ENCODE results near the gene LUC7L3. TPM values are rescaled to one million over a fixed set of nuclear protein-coding genes. Genes with fewer than 3 reads are reported as not detected.

The LUC7L3 gene
- total RNA-seq, 4 donors from 2014 or later: 31.5 to 267 (median 42.6) TPM

DNA sequence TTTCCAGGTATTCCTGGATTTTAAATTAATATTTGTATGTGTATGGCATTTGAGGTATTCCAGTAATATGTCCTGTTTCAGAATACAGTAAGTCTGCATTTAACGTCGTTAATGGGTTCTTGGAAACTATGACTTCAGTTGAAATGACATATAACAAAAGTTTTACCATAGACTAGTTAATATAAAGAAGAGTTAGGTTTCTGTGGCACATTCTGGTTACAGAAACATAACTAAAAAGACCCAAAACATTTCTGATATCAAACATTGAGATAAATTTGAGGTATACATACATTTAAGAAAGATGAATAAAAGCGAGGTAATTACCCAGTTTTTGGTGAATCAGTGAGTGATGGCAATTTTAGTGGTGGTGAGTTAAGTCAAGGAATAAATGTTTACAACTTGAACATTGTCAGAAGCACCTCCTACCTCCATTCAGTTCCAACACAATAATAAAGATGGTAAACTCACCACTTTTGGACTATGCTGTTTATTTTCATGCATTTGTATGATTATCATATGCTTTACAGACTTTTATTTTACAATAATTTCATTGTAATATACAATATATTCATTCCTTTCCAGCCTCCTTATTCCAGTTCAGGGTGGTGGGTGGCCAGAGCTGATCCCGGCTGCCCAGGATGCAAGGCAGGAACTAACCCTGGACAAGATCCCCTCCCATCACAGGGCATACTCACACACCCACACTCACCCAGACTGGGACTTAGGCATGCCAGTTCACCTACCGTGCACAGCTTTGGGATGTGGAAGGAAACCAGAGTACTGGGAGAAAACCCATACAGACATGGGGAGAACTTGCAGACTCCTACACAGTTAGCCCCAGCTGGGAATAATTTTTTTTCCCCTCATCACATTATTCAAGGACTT lies 9.7 kb downstream of the LUC7L3 start:
- WGBS: 64% methylated on average over 5 of the region's 5 CpGs
- no peak for DNase-seq (ENCODE audit: low spot score in 2 of 2)
- Histone ChIP-seq H3K36me3 (no peaks in the 10 kb centered on the region), H3K9me3 (no peaks in the 10 kb centered on the region), H3K4me1 (peaks cover 74% of the 10 kb centered on the region), H3K27me3 (no peaks in the 10 kb centered on the region), H3K27ac (no peak overlapping the region), H3K4me3 (no peak overlapping the region)
- no peak for TF ChIP-seq POLR2AphosphoS5 (IDR thresholded peaks at IDR 0.05)
- no peak for TF ChIP-seq POLR2A (IDR thresholded peaks at IDR 0.05)
- TF ChIP-seq, protein P1, sequence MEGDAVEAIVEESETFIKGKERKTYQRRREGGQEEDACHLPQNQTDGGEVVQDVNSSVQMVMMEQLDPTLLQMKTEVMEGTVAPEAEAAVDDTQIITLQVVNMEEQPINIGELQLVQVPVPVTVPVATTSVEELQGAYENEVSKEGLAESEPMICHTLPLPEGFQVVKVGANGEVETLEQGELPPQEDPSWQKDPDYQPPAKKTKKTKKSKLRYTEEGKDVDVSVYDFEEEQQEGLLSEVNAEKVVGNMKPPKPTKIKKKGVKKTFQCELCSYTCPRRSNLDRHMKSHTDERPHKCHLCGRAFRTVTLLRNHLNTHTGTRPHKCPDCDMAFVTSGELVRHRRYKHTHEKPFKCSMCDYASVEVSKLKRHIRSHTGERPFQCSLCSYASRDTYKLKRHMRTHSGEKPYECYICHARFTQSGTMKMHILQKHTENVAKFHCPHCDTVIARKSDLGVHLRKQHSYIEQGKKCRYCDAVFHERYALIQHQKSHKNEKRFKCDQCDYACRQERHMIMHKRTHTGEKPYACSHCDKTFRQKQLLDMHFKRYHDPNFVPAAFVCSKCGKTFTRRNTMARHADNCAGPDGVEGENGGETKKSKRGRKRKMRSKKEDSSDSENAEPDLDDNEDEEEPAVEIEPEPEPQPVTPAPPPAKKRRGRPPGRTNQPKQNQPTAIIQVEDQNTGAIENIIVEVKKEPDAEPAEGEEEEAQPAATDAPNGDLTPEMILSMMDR (IDR thresholded peaks at IDR 0.05): no peak
- no peak for TF ChIP-seq EP300 (IDR thresholded peaks at IDR 0.05)

GRCh38 chr17:50731575-50732460 lies 12.4 kb downstream of the LUC7L3 start:
- DNase-seq (ENCODE audit: low spot score in 2 of 2): no peak
- H3K36me3 ChIP-seq: peaks cover 2% of the 10 kb centered on the region
- 55% methylated on average over 7 of the region's 7 CpGs for WGBS
- H3K27ac ChIP-seq: no peak overlapping the region
- peaks cover 55% of the 10 kb centered on the region for H3K4me1 ChIP-seq
- TF ChIP-seq EP300 (IDR thresholded peaks at IDR 0.05) (no peak), POLR2AphosphoS5 (IDR thresholded peaks at IDR 0.05) (no peak), POLR2A (IDR thresholded peaks at IDR 0.05) (no peak)
- TF ChIP-seq, protein P1 (IDR thresholded peaks at IDR 0.05): no peak
- no peak overlapping the region for H3K4me3 ChIP-seq
- H3K27me3 ChIP-seq: no peaks in the 10 kb centered on the region
- no peaks in the 10 kb centered on the region for H3K9me3 ChIP-seq

DNA sequence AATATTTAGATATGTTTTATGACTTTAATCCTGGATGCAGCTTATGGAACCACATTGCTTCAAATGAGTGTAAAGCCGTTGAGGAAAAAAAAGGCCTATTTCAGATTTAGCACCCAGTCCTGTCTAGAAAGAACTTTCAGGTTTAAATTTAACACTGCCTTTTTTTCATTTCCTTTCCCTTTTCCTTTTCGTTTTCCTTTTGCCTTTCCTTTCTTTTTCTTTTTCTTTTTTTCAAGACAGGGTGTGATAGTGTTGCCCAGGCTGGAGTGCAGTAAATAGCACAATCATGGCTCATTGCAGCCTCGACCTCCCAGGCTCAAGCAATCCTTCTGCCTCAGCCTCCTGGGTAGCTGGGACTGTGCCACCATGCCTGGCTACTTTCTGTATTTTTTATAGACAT lies 15.9 kb downstream of the LUC7L3 start:
- TF ChIP-seq POLR2AphosphoS5 (IDR thresholded peaks at IDR 0.05): no peak
- no peak for TF ChIP-seq POLR2A (IDR thresholded peaks at IDR 0.05)
- TF ChIP-seq EP300 (IDR thresholded peaks at IDR 0.05): no peak
- no peak overlapping the region for H3K4me3 ChIP-seq
- H3K27ac ChIP-seq: no peak overlapping the region
- 77% methylated on average over 3 of the region's 3 CpGs for WGBS
- H3K4me1 ChIP-seq: peaks cover 29% of the 10 kb centered on the region
- H3K27me3 ChIP-seq: no peaks in the 10 kb centered on the region
- no peak for DNase-seq (ENCODE audit: low spot score in 2 of 2)
- no peaks in the 10 kb centered on the region for H3K9me3 ChIP-seq
- peaks cover 33% of the 10 kb centered on the region for H3K36me3 ChIP-seq

DNA sequence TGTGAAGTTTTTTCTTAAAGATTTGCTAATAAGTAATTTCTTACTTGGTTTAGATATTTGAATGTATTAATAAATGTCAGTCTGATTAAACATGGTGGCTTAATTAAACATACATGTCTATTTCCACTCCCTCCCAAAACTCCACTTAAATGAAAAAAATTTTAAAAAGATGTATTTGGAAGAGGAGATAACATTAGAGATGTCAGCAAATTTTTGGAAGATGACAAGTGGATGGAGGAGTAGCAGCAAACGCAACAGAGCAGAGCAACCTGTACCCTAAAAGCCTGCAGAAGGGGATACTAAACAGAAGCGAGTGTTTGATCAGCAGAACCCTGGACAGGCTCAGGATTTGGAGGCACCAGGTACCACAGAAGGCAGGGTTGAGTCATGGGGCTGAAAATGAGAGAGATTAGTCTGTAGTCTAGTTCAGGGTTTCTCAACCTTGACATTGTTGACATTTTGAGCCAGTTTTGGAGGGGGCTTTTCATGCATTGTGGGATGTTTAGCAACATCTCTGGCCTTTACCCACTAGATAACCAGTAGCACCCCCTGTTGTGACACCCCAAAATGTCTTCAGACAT lies 17.8 kb downstream of the LUC7L3 start:
- WGBS: 92% methylated on average over 2 of the region's 2 CpGs
- H3K4me1 ChIP-seq: peaks cover 11% of the 10 kb centered on the region
- H3K9me3 ChIP-seq: no peaks in the 10 kb centered on the region
- DNase-seq (ENCODE audit: low spot score in 2 of 2): no peak
- no peak for TF ChIP-seq EP300 (IDR thresholded peaks at IDR 0.05)
- TF ChIP-seq, protein P1 (IDR thresholded peaks at IDR 0.05): no peak
- no peak for TF ChIP-seq POLR2AphosphoS5 (IDR thresholded peaks at IDR 0.05)
- H3K4me3 ChIP-seq: no peak overlapping the region
- no peaks in the 10 kb centered on the region for H3K27me3 ChIP-seq
- peaks cover 52% of the 10 kb centered on the region for H3K36me3 ChIP-seq
- H3K27ac ChIP-seq: no peak overlapping the region

DNA sequence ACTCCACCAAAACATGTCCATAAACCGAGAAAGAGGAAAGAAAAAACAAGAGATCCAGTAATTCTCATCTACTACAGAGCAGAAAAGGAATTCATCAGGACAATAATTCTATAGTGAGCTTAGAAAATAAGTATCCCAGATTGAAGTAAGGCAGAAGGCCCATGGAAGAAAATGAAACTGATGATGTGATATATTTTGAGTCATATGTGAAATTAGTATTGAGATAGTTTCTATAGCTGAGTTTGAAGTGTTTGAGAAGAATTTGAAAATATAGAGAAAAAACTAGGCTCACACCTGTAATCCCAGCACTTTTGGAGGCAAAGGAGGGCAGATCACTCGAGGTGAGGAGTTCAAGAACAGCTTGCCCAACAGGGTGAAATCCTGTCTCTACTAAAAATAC lies 19.7 kb downstream of the LUC7L3 start:
- Histone ChIP-seq H3K9me3 (no peaks in the 10 kb centered on the region), H3K27me3 (no peaks in the 10 kb centered on the region), H3K4me3 (no peak overlapping the region), H3K36me3 (peaks cover 71% of the 10 kb centered on the region), H3K27ac (no peak overlapping the region), H3K4me1 (peaks cover 5% of the 10 kb centered on the region)
- TF ChIP-seq, protein P1 (IDR thresholded peaks at IDR 0.05): no peak
- no peak for TF ChIP-seq POLR2A (IDR thresholded peaks at IDR 0.05)
- no peak for TF ChIP-seq POLR2AphosphoS5 (IDR thresholded peaks at IDR 0.05)
- TF ChIP-seq EP300 (IDR thresholded peaks at IDR 0.05): no peak
- 82% methylated on average over 2 of the region's 2 CpGs for WGBS
- DNase-seq (ENCODE audit: low spot score in 2 of 2): no peak
